NCI-H82 treated with DMSO at 0.1 percent for 48 hours (cell line): ENCODE data around the gene USP7.
"Not testable (repeated sequence)": the region's sequence is repeated elsewhere in the genome, so short reads cannot be mapped to it uniquely, and the experiment has no call there.

Source experiments
- DNase-seq: peaks from one replicate; lab custom pipeline; 2025; ENCODE audit not compliant: unreplicated experiment; lab: John Stamatoyannopoulos, UW

Gene USP7

GRCh38 chr16:8975039-8975438 lies 11.3 kb upstream of the USP7 start:
- no peak for DNase-seq

GRCh38 chr16:8972843-8973586 lies 9.3 kb upstream of the USP7 start:
- DNase-seq: no peak

GRCh38 chr16:8971416-8971815 lies 7.7 kb upstream of the USP7 start:
- DNase-seq: no peak

- not testable (repeated sequence) for DNase-seq
Observed at GRCh38 chr16:8969202-8969897, 5.6 kb upstream of the USP7 start.

GRCh38 chr16:8968054-8968453 lies 4.3 kb upstream of the USP7 start:
- DNase-seq: not testable (repeated sequence)

- DNase-seq: peak; percentile 43
Observed at GRCh38 chr16:8967132-8967821, 3.6 kb upstream of the USP7 start.

GRCh38 chr16:8966817-8967131 lies 3.1 kb upstream of the USP7 start:
- DNase-seq: no peak

GRCh38 chr16:8964462-8964861 lies 756 bp upstream of the USP7 start:
- DNase-seq: no peak

GRCh38 chr16:8963010-8963820 lies 491 bp downstream of the USP7 start:
- no peak for DNase-seq

GRCh38 chr16:8962393-8963009 lies 1.2 kb downstream of the USP7 start:
- DNase-seq: no peak

- DNase-seq: no peak
Observed at GRCh38 chr16:8961811-8962390, 1.8 kb downstream of the USP7 start.

GRCh38 chr16:8960788-8961109 lies 3.0 kb downstream of the USP7 start:
- no peak for DNase-seq

- no peak for DNase-seq
Observed at GRCh38 chr16:8959921-8960787, 3.6 kb downstream of the USP7 start.

- DNase-seq: no peak
Observed at GRCh38 chr16:8958344-8959167, 5.2 kb downstream of the USP7 start.

- DNase-seq: no peak
Observed at GRCh38 chr16:8957509-8958157, 6.1 kb downstream of the USP7 start.

GRCh38 chr16:8957063-8957397 lies 6.7 kb downstream of the USP7 start:
- DNase-seq: no peak

GRCh38 chr16:8956265-8957062 lies 7.2 kb downstream of the USP7 start:
- DNase-seq: no peak

- no peak for DNase-seq
Observed at GRCh38 chr16:8955828-8956227, 7.9 kb downstream of the USP7 start.
